GM12878 (cell line): ENCODE measurements around the gene CAB39L. TPM values are rescaled to one million over a fixed set of nuclear protein-coding genes. Genes with fewer than 3 reads are reported as not detected.

ENCODE experiments used
- ATAC-seq: fragments of 200-7000 bp; cut with Tn5 transposase; 3 replicates; pipeline ENCODE4 v1.9.1; 2020; ENCODE audit warnings: mild to moderate bottlenecking, moderate library complexity
- BruUV-seq: library from RNA; stranded (reverse); fragments of 400-500 nt; replicated peaks from 2 replicates; lab custom pipeline; 2021; lab: Mats Ljungman, UMichigan
- CTCF ChIA-PET: fragments of 300-600 bp; sonication (Branson Sonifier 250); formaldehyde crosslinking; extraction: SDS; loops from one replicate; lab custom pipeline; 2021; ENCODE audit warnings: inconsistent platforms; lab: Yijun Ruan, JAX
- POLR2A ChIA-PET: fragments of 350-600 bp; formaldehyde crosslinking; extraction: SDS; loops from one replicate; lab custom pipeline; 2021; ENCODE audit warnings: inconsistent platforms; lab: Charles Lee
- RAD21 ChIA-PET: fragments of 300-600 bp; sonication (Branson Sonifier 250); formaldehyde crosslinking; loops from one replicate; lab custom pipeline; 2023; ENCODE audit warnings: antibody characterized with exemption; ENCODE audit not compliant: unreplicated experiment; lab: Charles Lee
- SMC1A ChIA-PET: fragments of 300-600 bp; sonication (Branson Sonifier 250); formaldehyde crosslinking; loops from one replicate; lab custom pipeline; 2023; ENCODE audit not compliant: unreplicated experiment, uncharacterized antibody; lab: Charles Lee
- DNase-seq: peaks from one replicate; pipeline ENCODE4 v3.0.0-alpha.2; 2011; ENCODE audit warnings: low read depth, low spot score
- FAIRE-seq: peaks from 3 replicates; lab custom pipeline; 2011; peaks lifted over from hg19 to GRCh38; lab: Jason Lieb, UNC
- H2AFZ ChIP-seq: 2 replicates; pipeline ENCODE4 v1.6.0; 2011; ENCODE audit warnings: low read depth, low read length, control low read depth; ENCODE audit not compliant: control insufficient read depth
- H3K27ac ChIP-seq: 2 replicates; pipeline ENCODE4 v1.5.1; 2011; ENCODE audit warnings: control low read depth; ENCODE audit not compliant: control insufficient read depth, insufficient read depth
- H3K27me3 ChIP-seq, 2 experiments: replicated peaks in 1 of 2; 2 replicates each; pipeline versions ENCODE4 v1.6.0 to v1.6.1; 2011; ENCODE audit warnings: low read length in 1 of 2; ENCODE audit not compliant: control insufficient read depth in 2 of 2, insufficient read depth in 2 of 2
- H3K36me3 ChIP-seq, 2 experiments: 2 replicates each; pipeline ENCODE4 v1.5.1; 2011; ENCODE audit warnings: low read length in 1 of 2; ENCODE audit not compliant: control insufficient read depth in 2 of 2, insufficient read depth in 2 of 2
- H3K4me1 ChIP-seq: 2 replicates; pipeline ENCODE4 v1.6.1; 2011; ENCODE audit warnings: mild to moderate bottlenecking, low read length, moderate library complexity, mixed read lengths; ENCODE audit not compliant: control insufficient read depth, insufficient read depth
- H3K4me2 ChIP-seq: 2 replicates; pipeline ENCODE4 v1.6.0; 2011; ENCODE audit warnings: control low read depth; ENCODE audit not compliant: control insufficient read depth, insufficient read depth
- H3K4me3 ChIP-seq: fragments of 200-600 bp; sonication (generic); 2 replicates; pipeline ENCODE4 v1.5.1; 2016
- H3K79me2 ChIP-seq: 2 replicates; pipeline ENCODE4 v1.6.0; 2011; ENCODE audit warnings: low read length; ENCODE audit not compliant: control insufficient read depth, insufficient read depth
- H3K9ac ChIP-seq: 2 replicates; pipeline ENCODE4 v1.8.0; 2011; ENCODE audit warnings: low read length, control low read depth, mixed read lengths; ENCODE audit not compliant: control insufficient read depth, insufficient read depth
- H3K9me3 ChIP-seq: replicated peaks from 3 replicates; pipeline ENCODE4 v1.5.1; 2011; ENCODE audit warnings: mild to moderate bottlenecking, low read length; ENCODE audit not compliant: control insufficient read depth, insufficient read depth
- H4K20me1 ChIP-seq: 2 replicates; pipeline ENCODE4 v1.6.0; 2011; ENCODE audit not compliant: control insufficient read depth, insufficient read depth
- ATF2 ChIP-seq: IDR thresholded peaks from 2 replicates; pipeline ENCODE4 v1.6.1; 2012; ENCODE audit warnings: low read length, inconsistent platforms
- ATF7 ChIP-seq: fragments of 450-650 bp; IDR thresholded peaks from 2 replicates; pipeline ENCODE4 v1.6.1; 2016; ENCODE audit warnings: low read depth, mild to moderate bottlenecking
- CHD2 ChIP-seq: IDR thresholded peaks from 2 replicates; pipeline ENCODE4 v1.6.1; 2011; ENCODE audit warnings: low read depth, low read length, improper control_type of control experiment, borderline replicate concordance
- CREB1 ChIP-seq: IDR thresholded peaks from 2 replicates; pipeline ENCODE4 v1.6.1; 2012; ENCODE audit warnings: low read depth, mild to moderate bottlenecking, inconsistent platforms
- CREM ChIP-seq: IDR thresholded peaks from 2 replicates; pipeline ENCODE4 v1.6.1; 2014; ENCODE audit warnings: antibody characterized with exemption, low read depth
- DPF2 ChIP-seq: fragments of 450-650 bp; IDR thresholded peaks from 2 replicates; pipeline ENCODE4 v1.6.1; 2017; ENCODE audit warnings: mild to moderate bottlenecking
- E2F4 ChIP-seq: IDR thresholded peaks from 2 replicates; pipeline ENCODE4 v1.6.1; 2012; ENCODE audit warnings: low read depth, low read length, improper control_type of control experiment
- ELK1 ChIP-seq: IDR thresholded peaks from 2 replicates; pipeline ENCODE4 v1.6.1; 2012; ENCODE audit warnings: low read depth, low read length, improper control_type of control experiment
- ESRRA ChIP-seq: IDR thresholded peaks from 2 replicates; pipeline ENCODE4 v1.6.1; 2012; ENCODE audit warnings: mild to moderate bottlenecking, low read length, improper control_type of control experiment
- FOS ChIP-seq: IDR thresholded peaks from 3 replicates; pipeline ENCODE4 v1.6.1; 2011; ENCODE audit warnings: borderline replicate concordance; ENCODE audit not compliant: insufficient read length; ENCODE audit errors: extremely low read depth
- HCFC1 ChIP-seq: fragments of 150-350 bp; IDR thresholded peaks from 2 replicates; pipeline ENCODE4 v1.6.1; 2014; ENCODE audit warnings: low read length
- HDGF ChIP-seq: fragments of 450-650 bp; IDR thresholded peaks from 2 replicates; pipeline ENCODE4 v1.6.1; 2016; ENCODE audit warnings: antibody characterized with exemption
- MEF2B ChIP-seq: fragments of 450-650 bp; IDR thresholded peaks from 2 replicates; pipeline ENCODE4 v1.6.1; 2018; ENCODE audit warnings: mild to moderate bottlenecking, moderate library complexity; ENCODE audit not compliant: partially characterized antibody, poor library complexity, severe bottlenecking
- MYC ChIP-seq: IDR thresholded peaks from 2 replicates; pipeline ENCODE4 v1.6.1; 2011; ENCODE audit warnings: mild to moderate bottlenecking, low read length, moderate library complexity, inconsistent platforms; ENCODE audit not compliant: insufficient read depth, insufficient replicate concordance, insufficient read length, severe bottlenecking
- POU2F2 ChIP-seq: IDR thresholded peaks from 3 replicates; pipeline ENCODE4 v1.6.1; 2011; ENCODE audit warnings: low read depth, mild to moderate bottlenecking, low read length, borderline replicate concordance
- SP1 ChIP-seq: IDR thresholded peaks from one replicate; pipeline ENCODE4 v1.6.1; 2011; ENCODE audit warnings: low read depth, low read length
- TARDBP ChIP-seq: IDR thresholded peaks from 2 replicates; pipeline ENCODE4 v1.6.1; 2016; ENCODE audit warnings: borderline replicate concordance
- TCF3 ChIP-seq: IDR thresholded peaks from 2 replicates; pipeline ENCODE4 v1.6.1; 2012; ENCODE audit warnings: low read depth, mild to moderate bottlenecking, low read length, borderline replicate concordance; ENCODE audit not compliant: insufficient read depth
- WGBS: methylation state at CpG from one replicate; pipeline ENCODE4 v1.1.6; 2016; ENCODE audit warnings: low lambda C conversion rate; ENCODE audit not compliant: insufficient replicate concordance, insufficient coverage; ENCODE audit errors: missing lambda C conversion rate; 5-methylcytosine and 5-hydroxymethylcytosine counted together
- in situ Hi-C: fragments of 300-500 bp; cut with MboI; formaldehyde crosslinking; loops from 9 replicates; pipeline ENCODE4 v1.14.3; 2018; ENCODE audit warnings: mixed read lengths
- intact Hi-C: fragments of 100-400 bp; cut with micrococcal nuclease; formaldehyde crosslinking; loops from one replicate; pipeline ENCODE4 v1.14.2; 2022; ENCODE audit not compliant: unreplicated experiment
- polyA plus RNA-seq, 11 experiments: library from polyadenylated mRNA; depleted of rRNA in 4 of 11; unstranded in 6 of 11; stranded (reverse) in 5 of 11; fragments of >200 nt; fragmentation: Nextera tagmentation in 4 of 11; fragmentation: Illumina TruSeq in 1 of 11; extraction: Ambion mirVana in 4 of 11; extraction: Trizol in 1 of 11; gene quantifications; 1 replicate in 1 of 11; 2 replicates in 10 of 11; pipeline versions ENCODE4 v1.2.1 to v1.2.3, GENCODE V29; 2011 to 2016; ENCODE audit warnings: inconsistent platforms in 2 of 11, missing spikeins in 2 of 11, low read depth in 1 of 11
- total RNA-seq, 4 experiments: library from RNA; depleted of rRNA in 3 of 4; stranded (reverse); fragments of >200 nt in 3 of 4; fragmentation: Illumina TruSeq in 1 of 4; extraction: Trizol in 1 of 4; gene quantifications; 2 replicates each; pipeline versions ENCODE4 v1.2.1 to v1.2.3, GENCODE V29; 2013 to 2021

The CAB39L gene
- total and polyA plus RNA-seq, 10 of the 15 experiments (the other 5 are each of a cell fraction or from before 2014, with no cell fraction given): 0.88 to 3.0 (median 1.7) TPM

- TF ChIP-seq FOS: no peak
- TF ChIP-seq TCF3: no peak
- no peak for TF ChIP-seq SP1
- TF ChIP-seq ESRRA: no peak
- TF ChIP-seq CHD2: no peak
- TF ChIP-seq MEF2B: no peak
- TF ChIP-seq HDGF: no peak
- no peak for TF ChIP-seq ATF2
- TF ChIP-seq DPF2: no peak
- TF ChIP-seq MYC: no peak
- no peak for TF ChIP-seq ELK1
- TF ChIP-seq TARDBP: no peak
- no peak for TF ChIP-seq HCFC1
- TF ChIP-seq POU2F2: no peak
- TF ChIP-seq ATF7: no peak
- TF ChIP-seq CREM: no peak
- TF ChIP-seq E2F4: no peak
- no peak for TF ChIP-seq CREB1
- no peak overlapping the region for H3K9ac ChIP-seq
- DNase-seq: no peak
- H3K9me3 ChIP-seq: no peaks in the 10 kb centered on the region
- H3K4me3 ChIP-seq: no peak overlapping the region
- CTCF ChIA-PET: no interaction called here
- H4K20me1 ChIP-seq: no peaks in the 10 kb centered on the region
- WGBS: 73% methylated on average over 4 of the region's 4 CpGs
- no TSS peak for BruUV-seq
- in situ Hi-C loops (no loop called here), intact Hi-C loops (no loop called here)
- H3K27me3 ChIP-seq: no peaks in the 10 kb centered on the region
- H3K27ac ChIP-seq: no peak overlapping the region
- POLR2A ChIA-PET: no interaction called here
- H3K36me3 ChIP-seq: no peaks in the 10 kb centered on the region
- peaks cover 3% of the 10 kb centered on the region; the same call in 1 of the 2 replicates for H3K4me1 ChIP-seq
- FAIRE-seq: no peak
- no peak for ATAC-seq
- no peak overlapping the region for H2AFZ ChIP-seq
- SMC1A ChIA-PET: no interaction called here
- RAD21 ChIA-PET: no interaction called here
- H3K4me2 ChIP-seq: no peak overlapping the region
- H3K79me2 ChIP-seq: no peaks in the 10 kb centered on the region
Observed at GRCh38 chr13:49369866-49370265, 74.0 kb downstream of the CAB39L start.
